HepG2 (cell line): ENCODE measurements around the gene PRR20B. TPM values are rescaled to one million over a fixed set of nuclear protein-coding genes. Genes with fewer than 3 reads are reported as not detected.

ENCODE experiments used
- ATAC-seq: fragments of 200-7000 bp; cut with Tn5 transposase; 3 replicates; pipeline ENCODE4 v1.9.1; 2020; ENCODE audit warnings: mild to moderate bottlenecking, moderate library complexity
- BruUV-seq: library from RNA; stranded (reverse); fragments of 400-500 nt; replicated peaks from 2 replicates; lab custom pipeline; 2021; lab: Mats Ljungman, UMichigan
- CTCF ChIA-PET: fragments of 300-600 bp; formaldehyde crosslinking; extraction: SDS; loops from one replicate; lab custom pipeline; 2021; ENCODE audit warnings: low total read pairs, inconsistent platforms, low intra/inter-chr PET ratio; lab: Yijun Ruan, JAX
- POLR2A ChIA-PET: fragments of 350-600 bp; sonication (Branson Sonifier 250); formaldehyde crosslinking; loops from one replicate; lab custom pipeline; 2020; ENCODE audit warnings: antibody characterized with exemption, inconsistent platforms; lab: Yijun Ruan, JAX
- DNase-seq: peaks from one replicate; pipeline ENCODE4 v3.0.0-alpha.2; 2015; ENCODE audit warnings: low spot score
- FAIRE-seq: peaks from 3 replicates; lab custom pipeline; 2011; peaks lifted over from hg19 to GRCh38; lab: Jason Lieb, UNC
- H2AFZ ChIP-seq: one replicate; pipeline ENCODE4 v1.6.1; 2011; ENCODE audit warnings: low read length, inconsistent platforms
- H3K27ac ChIP-seq: fragments of 300-600 bp; 3 replicates; pipeline ENCODE4 v1.8.0; 2011; ENCODE audit warnings: mixed run types, mild to moderate bottlenecking, mixed read lengths, low read length, inconsistent platforms; ENCODE audit not compliant: insufficient read depth; ENCODE audit errors: extremely low read length
- H3K27me3 ChIP-seq, 2 experiments: fragments of 200-600 bp in 1 of 2; 2 replicates in 1 of 2; 3 replicates in 1 of 2; pipeline versions ENCODE4 v1.6.0 to v1.8.0; 2011; ENCODE audit warnings: low read length in 2 of 2, mild to moderate bottlenecking in 2 of 2, moderate library complexity in 2 of 2, inconsistent platforms in 1 of 2; ENCODE audit not compliant: insufficient read depth in 2 of 2, control insufficient read depth in 1 of 2
- H3K36me3 ChIP-seq, 2 experiments: fragments of 200-600 bp in 1 of 2; replicated peaks in 1 of 2; 2 replicates in 1 of 2; 3 replicates in 1 of 2; pipeline versions ENCODE4 v1.5.1 to v1.8.0; 2011; ENCODE audit warnings: low read length in 2 of 2, inconsistent platforms in 1 of 2; ENCODE audit not compliant: insufficient read depth in 2 of 2, control insufficient read depth in 1 of 2
- H3K4me1 ChIP-seq: 2 replicates; pipeline ENCODE4 v1.5.1; 2012; ENCODE audit warnings: low read length, inconsistent platforms; ENCODE audit not compliant: insufficient read depth
- H3K4me2 ChIP-seq: 2 replicates; pipeline ENCODE4 v1.6.0; 2011; ENCODE audit warnings: low read depth, low read length, inconsistent platforms
- H3K4me3 ChIP-seq, 3 experiments: fragments of 200-600 bp in 1 of 3; sonication (generic), shearing (Covaris generic) in 1 of 3; replicated peaks in 1 of 3; 2 replicates each; pipeline ENCODE4 v1.5.1; 2011 to 2016; ENCODE audit warnings: low read length in 3 of 3, inconsistent platforms in 2 of 3, low read depth in 2 of 3, mild to moderate bottlenecking in 2 of 3, control low read depth in 1 of 3, mixed read lengths in 1 of 3; ENCODE audit not compliant: insufficient read depth in 1 of 3
- H3K79me2 ChIP-seq: one replicate; pipeline ENCODE4 v1.6.1; 2011; ENCODE audit warnings: low read length, inconsistent platforms; ENCODE audit not compliant: insufficient read depth
- H3K9ac ChIP-seq: 2 replicates; pipeline ENCODE4 v1.6.0; 2011; ENCODE audit warnings: mild to moderate bottlenecking, low read depth, low read length, inconsistent platforms; ENCODE audit not compliant: insufficient read depth
- H3K9me3 ChIP-seq: 2 replicates; pipeline ENCODE4 v1.5.1; 2012; ENCODE audit warnings: mild to moderate bottlenecking, low read length
- H4K20me1 ChIP-seq: 2 replicates; pipeline ENCODE4 v1.6.0; 2011; ENCODE audit warnings: inconsistent platforms, mild to moderate bottlenecking, low read length, moderate library complexity; ENCODE audit not compliant: insufficient read depth
- HNF4A ChIP-seq: sonication (generic); formaldehyde crosslinking; IDR thresholded peaks from 2 replicates; pipeline ENCODE4 v1.4.0; 2020; ENCODE audit warnings: missing genetic modification reagents
- KDM2A ChIP-seq: sonication (generic); formaldehyde crosslinking; IDR thresholded peaks from 2 replicates; pipeline ENCODE4 v1.4.0; 2020; ENCODE audit warnings: low read depth, missing genetic modification reagents, borderline replicate concordance
- PAXIP1 ChIP-seq: sonication (generic); formaldehyde crosslinking; conservative IDR thresholded peaks from 2 replicates; pipeline ENCODE4 v1.4.0; 2020; ENCODE audit warnings: mild to moderate bottlenecking, missing genetic modification reagents, moderate library complexity
- ZNF253 ChIP-seq: sonication (generic); formaldehyde crosslinking; IDR thresholded peaks from 2 replicates; pipeline ENCODE4 v1.8.0; 2022; ENCODE audit warnings: mild to moderate bottlenecking, missing genetic modification reagents, borderline replicate concordance
- ZNF362 ChIP-seq: sonication (generic); formaldehyde crosslinking; IDR thresholded peaks from 2 replicates; pipeline ENCODE4 v1.4.0; 2020; ENCODE audit warnings: missing genetic modification reagents, mild to moderate bottlenecking, borderline replicate concordance
- ZNF496 ChIP-seq: sonication (generic); formaldehyde crosslinking; IDR thresholded peaks from 2 replicates; pipeline ENCODE4 v1.8.1; 2023; ENCODE audit warnings: mild to moderate bottlenecking, moderate library complexity, missing genetic modification reagents; ENCODE audit not compliant: insufficient replicate concordance
- ZNF567 ChIP-seq: sonication (generic); formaldehyde crosslinking; IDR thresholded peaks from 2 replicates; pipeline ENCODE4 v1.8.1; 2023; ENCODE audit warnings: mild to moderate bottlenecking, missing genetic modification reagents, borderline replicate concordance
- ZNF773 ChIP-seq: sonication (generic); formaldehyde crosslinking; IDR thresholded peaks from 2 replicates; pipeline ENCODE4 v1.4.0; 2020; ENCODE audit warnings: missing genetic modification reagents, borderline replicate concordance
- WGBS: methylation state at CpG from one replicate; pipeline ENCODE4 v1.1.6; 2017; ENCODE audit warnings: low lambda C conversion rate; 5-methylcytosine and 5-hydroxymethylcytosine counted together
- in situ Hi-C: cut with HindIII; loops from 2 replicates; pipeline ENCODE4 v1.10.0; 2017; ENCODE audit warnings: low pct_unique_long_range_greater_than_20kb; ENCODE audit not compliant: extremely low pct_ligation_motif_present
- intact Hi-C: fragments of 100-400 bp; cut with micrococcal nuclease; formaldehyde crosslinking; loops from one replicate; pipeline ENCODE4 v1.10.0; 2022; ENCODE audit not compliant: unreplicated experiment
- polyA plus RNA-seq, 8 experiments: library from polyadenylated mRNA; depleted of rRNA in 3 of 8; stranded (reverse) in 7 of 8; unstranded in 1 of 8; fragments of >200 nt; fragmentation: Illumina TruSeq in 4 of 8; extraction: Trizol in 4 of 8; gene quantifications; 2 replicates each; pipeline versions ENCODE4 v1.2.1 to v1.2.3, GENCODE V29; 2011 to 2016; ENCODE audit warnings: low read depth in 4 of 8, missing spikeins in 1 of 8, mixed read lengths in 1 of 8; ENCODE audit not compliant: insufficient read depth in 1 of 8
- total RNA-seq, 5 experiments: library from RNA; depleted of rRNA; stranded (reverse); fragments of >200 nt; fragmentation: Illumina TruSeq; extraction: Trizol; gene quantifications; 2 replicates each; pipeline ENCODE4 v1.2.3, GENCODE V29; 2016; ENCODE audit warnings: low read depth in 1 of 5

Gene PRR20B
- total and polyA plus RNA-seq, 2 of the 13 experiments (the other 11 are each of a cell fraction or from before 2014, with no cell fraction given), result not detected

- Histone ChIP-seq H3K79me2 (no peaks in the 10 kb centered on the region), H3K4me2 (no peak overlapping the region), H4K20me1 (no peaks in the 10 kb centered on the region), H3K4me1 (no peaks in the 10 kb centered on the region), H3K4me3 (no peak overlapping the region), H3K36me3 (no peaks in the 10 kb centered on the region)
- DNase-seq, result no peak
- intact Hi-C loops, result no loop called here
- in situ Hi-C loops, result no loop called here
- POLR2A ChIA-PET, result no interaction called here
- TF ChIP-seq ZNF253 (CRISPR knock-in tag) (no peak), ZNF496 (CRISPR knock-in tag) (no peak), KDM2A (no peak), ZNF567 (CRISPR knock-in tag) (no peak), ZNF773 (CRISPR knock-in tag) (no peak)
- TF ChIP-seq, all 625 proteins: peak for 0
- Histone ChIP-seq H3K9ac (no peak overlapping the region), H3K9me3 (peaks cover 56% of the 10 kb centered on the region), H2AFZ (no peak overlapping the region), H3K27ac (no peak overlapping the region), H3K27me3 (no peaks in the 10 kb centered on the region; a peak in 1 of 5 replicates)
- CTCF ChIA-PET, result no interaction called here
- ATAC-seq (no peak), FAIRE-seq (no peak)
- no TSS peak for BruUV-seq
- 54% methylated on average over 2 of the region's 2 CpGs for WGBS
These were observed 11.2 kb upstream of the PRR20B start for GRCh38 chr13:57136093-57136492.

- DNase-seq (peak; percentile 21), ATAC-seq (peak; percentile 80), FAIRE-seq (no peak)
- BruUV-seq, result no TSS peak
- Histone ChIP-seq H3K27ac (peak overlapping the region; percentile 17), H3K79me2 (no peaks in the 10 kb centered on the region), H3K36me3 (no peaks in the 10 kb centered on the region), H4K20me1 (no peaks in the 10 kb centered on the region), H3K27me3 (no peaks in the 10 kb centered on the region; a peak in 1 of 5 replicates), H3K4me2 (peak overlapping the region; percentile 24; the same call in 1 of the 2 replicates), H2AFZ (no peak overlapping the region), H3K4me3 (peak overlapping the region in 1 of 3 experiments; percentile 16; a peak in 1 of 6 replicates), H3K9ac (no peak overlapping the region), H3K4me1 (no peaks in the 10 kb centered on the region)
- POLR2A ChIA-PET, result no interaction called here
- CTCF ChIA-PET, result no interaction called here
- in situ Hi-C loops (no loop called here), intact Hi-C loops (no loop called here)
- under 1% methylated on average over 4 of the region's 4 CpGs for WGBS
- TF ChIP-seq PAXIP1 (CRISPR knock-in tag) (0 out of 2 replicates have a peak, but pooled peaks have one; percentile 22), ZNF362 (no peak), HNF4A (CRISPR knock-in tag) (0 out of 2 replicates have a peak, but pooled peaks have one; percentile 4)
- TF ChIP-seq, all 625 proteins: peak for 2
- H3K9me3 ChIP-seq, result peaks cover 42% of the 10 kb centered on the region
These were observed 9.7 kb upstream of the PRR20B start for GRCh38 chr13:57137585-57137984.
